ENCODE results near the gene TSPAN8. TPM values are rescaled to one million over a fixed set of nuclear protein-coding genes. Genes with fewer than 3 reads are reported as not detected.
"Not testable (repeated sequence)": the region's sequence is repeated elsewhere in the genome, so short reads cannot be mapped to it uniquely, and the experiment has no call there.

TSPAN8 gene
- total RNA-seq: 2.1 TPM

DNA sequence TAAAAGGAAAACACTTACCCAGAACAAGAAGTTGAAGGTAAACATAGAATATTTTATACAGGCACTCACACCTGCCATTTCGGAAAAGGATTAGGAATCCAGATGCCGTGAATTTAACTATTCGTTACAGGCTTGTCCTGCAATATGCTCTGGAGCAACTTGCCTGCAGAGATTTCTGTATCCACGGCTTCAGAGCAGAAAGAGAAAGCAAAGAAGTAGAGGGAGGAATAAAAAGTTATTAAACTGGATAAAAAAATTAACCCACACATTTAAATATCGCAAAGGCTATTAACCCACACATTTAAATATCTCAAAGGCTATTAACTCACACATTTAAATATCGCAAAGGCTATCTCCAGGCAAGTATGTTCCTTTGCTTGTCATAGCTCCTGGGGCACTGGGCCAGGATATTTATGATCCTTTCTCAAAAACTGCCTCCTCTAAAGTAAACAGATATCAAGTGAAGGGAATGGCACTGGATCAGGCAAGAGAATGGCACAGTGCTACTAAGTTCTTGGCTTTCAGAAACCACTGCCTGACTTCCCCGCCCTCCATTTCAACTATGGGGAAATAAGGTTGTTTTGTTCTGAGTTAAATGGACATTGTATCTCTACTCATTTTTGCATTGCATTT lies at the start of gene TSPAN8:
Gene TSPAN8, minus strand, starts transcription at position 399 of the 633 bp plus-strand sequence. Its CDS starts 321 bp downstream, at position 78.
- no peak for DNase-seq (ENCODE audit: low spot score)

DNA sequence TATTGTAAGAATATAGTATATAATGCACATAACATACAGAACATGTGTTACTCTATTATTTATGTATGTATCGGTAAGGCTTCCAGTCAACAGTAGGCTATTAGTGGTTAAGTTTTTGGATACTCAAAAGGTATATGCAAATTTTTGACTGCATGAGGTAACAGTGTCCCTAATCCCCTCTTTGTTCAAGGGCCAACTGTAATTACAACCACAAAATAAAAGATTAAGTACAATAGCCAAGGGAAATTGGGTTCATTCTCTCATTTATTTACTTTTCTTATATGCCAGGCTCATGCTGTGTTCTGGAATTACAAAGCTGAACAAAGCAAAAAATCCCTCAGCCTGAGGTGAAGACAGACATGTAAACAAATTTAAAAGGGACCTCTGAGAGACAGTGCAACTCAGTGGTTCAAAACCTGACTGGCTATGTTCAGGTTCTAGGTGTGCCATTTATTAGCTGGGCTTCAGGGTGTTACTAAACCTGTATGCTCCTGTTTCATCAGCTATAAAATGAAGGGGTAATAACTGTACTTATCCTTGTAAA lies 43.4 kb upstream of the TSPAN8 start:
- no peak for DNase-seq (ENCODE audit: low spot score)

DNA sequence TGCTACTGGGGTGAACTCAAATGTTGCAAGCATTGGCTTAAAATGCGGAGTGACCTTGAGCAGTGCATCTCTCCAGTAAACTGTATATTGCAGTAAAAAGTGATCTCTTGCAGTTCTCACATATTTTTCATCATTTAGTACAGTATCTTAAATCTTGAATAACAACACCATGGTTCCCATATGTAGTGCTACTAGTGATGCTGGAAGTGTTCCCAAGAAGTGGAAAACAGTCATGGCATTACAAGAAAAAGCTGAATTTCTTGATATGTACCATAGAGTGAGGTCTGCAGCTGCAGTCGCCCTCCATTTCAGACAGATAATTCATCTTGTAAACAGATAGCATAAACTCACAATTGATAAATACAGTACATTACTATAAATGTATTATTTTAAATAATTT lies 42.9 kb upstream of the TSPAN8 start:
- no peak for DNase-seq (ENCODE audit: low spot score)

DNA sequence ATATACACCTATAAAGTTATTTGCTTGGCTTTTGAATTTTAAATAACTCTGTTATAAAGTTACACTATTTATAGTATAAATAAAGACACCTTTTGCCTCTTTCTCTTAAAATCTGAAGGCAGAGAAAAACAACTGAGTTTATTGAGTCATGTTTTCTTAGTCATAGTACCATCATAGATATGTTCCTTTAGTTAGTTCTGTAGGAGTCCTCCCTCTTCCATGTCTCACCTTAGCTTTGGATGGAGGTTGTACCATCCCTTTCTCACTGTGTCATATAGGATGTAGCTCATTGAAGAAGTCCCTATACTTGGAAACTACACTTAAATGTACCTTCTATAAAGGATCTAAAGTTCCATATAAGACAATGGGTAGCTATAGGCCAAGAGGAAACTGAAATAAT lies 39.7 kb upstream of the TSPAN8 start:
- no peak for DNase-seq (ENCODE audit: low spot score)

DNA sequence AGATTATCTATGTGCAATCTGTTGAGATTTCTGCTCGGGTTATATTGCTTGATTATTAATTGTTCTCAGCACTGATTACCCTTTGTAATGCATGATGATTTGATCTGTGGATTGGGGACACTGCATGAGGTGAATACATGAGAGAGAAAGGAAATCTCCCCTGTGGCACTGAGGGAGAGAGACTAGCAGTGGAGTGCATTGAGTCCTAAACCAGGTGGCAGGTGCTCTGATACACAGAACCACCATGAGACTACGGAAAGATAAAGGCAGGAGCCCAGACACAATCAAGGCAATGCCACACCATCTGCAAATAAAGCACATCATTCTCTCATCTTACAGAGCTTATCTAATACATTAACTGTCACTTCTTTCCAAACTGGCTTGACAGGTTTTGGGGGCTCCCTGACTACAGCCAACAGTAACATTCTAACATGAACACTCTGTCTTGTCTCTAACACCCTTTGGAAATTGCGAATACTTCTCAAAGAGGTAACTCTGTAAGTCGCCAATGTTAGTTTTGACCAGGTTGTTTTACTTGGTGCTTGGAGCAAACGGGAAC lies 37.6 kb upstream of the TSPAN8 start:
- no peak for DNase-seq (ENCODE audit: low spot score)

DNA sequence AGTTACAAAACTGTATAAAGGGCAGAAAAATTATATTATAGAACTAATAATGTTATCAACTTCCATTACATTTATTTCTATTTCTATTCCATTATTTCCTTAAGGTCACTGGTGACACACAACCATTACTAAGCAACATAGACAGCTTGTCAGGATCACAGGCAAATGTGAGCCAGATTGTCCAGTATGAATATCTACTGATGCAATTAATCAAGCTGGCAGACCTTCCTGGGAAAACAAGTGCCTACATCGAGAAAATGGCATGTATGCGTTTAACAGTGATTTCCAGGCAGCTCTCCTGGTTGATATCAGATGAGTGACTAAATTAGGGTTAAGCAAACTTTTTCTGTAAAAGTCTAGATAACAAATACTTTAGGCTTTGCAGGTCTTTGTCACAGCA lies 36.9 kb upstream of the TSPAN8 start:
- DNase-seq (ENCODE audit: low spot score): no peak

DNA sequence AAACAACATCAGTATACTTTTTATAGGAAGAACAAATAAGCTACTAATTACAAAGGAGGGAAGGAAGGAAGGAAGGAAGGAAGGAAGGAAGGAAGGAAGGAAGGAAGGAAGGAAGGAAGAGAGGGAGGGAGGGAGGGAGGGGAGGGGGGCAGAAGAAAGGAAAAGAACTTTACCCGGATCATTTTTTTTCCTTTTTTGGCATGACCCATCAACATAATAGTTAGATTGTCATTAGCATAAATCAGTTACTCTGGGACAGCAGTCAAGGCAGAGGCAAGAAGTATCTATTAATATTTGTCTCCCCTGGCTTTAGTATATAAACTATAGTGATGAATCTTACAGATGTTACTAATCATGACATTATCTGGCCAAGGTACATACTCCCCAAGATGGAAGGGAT lies 35.2 kb upstream of the TSPAN8 start:
- no peak for DNase-seq (ENCODE audit: low spot score)

DNA sequence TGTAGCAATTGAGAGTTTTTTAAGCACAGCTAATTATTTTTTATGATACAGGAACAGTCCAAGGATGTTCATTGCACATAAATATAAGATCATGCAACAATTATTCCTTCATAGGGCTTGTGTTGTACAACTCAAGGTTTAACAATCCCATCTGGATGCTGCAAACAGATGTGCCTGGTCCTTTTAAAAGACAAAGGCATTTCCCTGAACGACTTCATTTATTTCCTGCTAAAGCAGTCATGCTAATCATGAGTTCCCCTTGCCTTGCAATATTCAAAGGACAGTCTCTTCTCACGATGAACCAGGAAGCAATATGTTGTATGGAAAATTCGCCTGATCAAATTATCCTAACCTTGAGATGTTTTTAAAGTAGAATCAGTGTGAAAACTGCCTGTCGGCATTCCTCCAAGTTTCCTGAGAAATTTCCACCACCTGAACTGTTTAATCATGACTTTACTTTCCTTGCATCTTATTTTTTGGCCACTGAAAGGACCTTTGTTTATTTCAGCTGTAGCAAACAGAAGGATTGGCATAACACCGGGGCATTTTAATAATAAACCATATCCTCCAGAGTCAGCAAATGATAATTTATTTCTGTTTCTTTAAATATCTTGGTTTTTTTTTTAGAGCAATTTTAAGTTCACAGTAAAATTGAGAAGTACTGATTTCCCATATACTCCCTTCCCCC lies 33.9 kb upstream of the TSPAN8 start:
- DNase-seq (ENCODE audit: low spot score): no peak

DNA sequence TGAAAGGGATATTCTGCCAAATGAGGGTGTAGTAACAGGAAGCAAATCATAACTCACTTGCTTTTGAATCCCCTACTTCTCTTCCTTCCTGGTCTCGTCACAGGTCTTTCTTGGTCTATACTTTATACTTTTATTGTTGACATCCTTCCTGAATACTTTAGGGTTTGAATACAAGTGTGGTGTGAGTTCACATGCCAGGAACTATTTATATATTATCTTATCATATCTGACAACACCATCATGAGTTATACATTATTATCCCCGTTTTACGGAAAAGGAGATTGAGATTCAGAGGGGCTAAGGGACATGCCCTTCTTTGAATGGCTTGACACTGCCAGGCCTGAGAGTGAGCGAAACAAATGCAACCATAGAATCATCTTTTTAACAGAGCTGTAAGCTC lies 33.0 kb upstream of the TSPAN8 start:
- DNase-seq (ENCODE audit: low spot score): no peak

DNA sequence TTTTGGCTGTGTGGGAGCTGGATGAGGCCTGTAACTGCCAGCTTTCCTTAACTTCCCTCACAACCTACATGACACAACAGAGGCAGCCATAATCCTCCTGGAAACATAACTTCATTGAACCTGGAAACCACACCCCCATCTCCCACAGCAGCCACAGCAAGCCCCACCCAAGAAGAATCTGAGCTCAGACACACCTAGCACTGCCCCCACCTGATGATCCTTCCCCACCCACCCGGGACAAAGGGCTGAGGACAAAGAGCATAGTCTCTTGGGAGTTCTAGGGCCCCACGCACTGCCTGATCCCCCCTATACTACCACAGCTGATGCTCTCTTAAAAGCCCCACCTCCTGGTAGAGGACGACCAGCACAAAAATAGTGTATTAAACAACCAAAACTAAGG lies 29.6 kb upstream of the TSPAN8 start:
- no peak for DNase-seq (ENCODE audit: low spot score)

DNA sequence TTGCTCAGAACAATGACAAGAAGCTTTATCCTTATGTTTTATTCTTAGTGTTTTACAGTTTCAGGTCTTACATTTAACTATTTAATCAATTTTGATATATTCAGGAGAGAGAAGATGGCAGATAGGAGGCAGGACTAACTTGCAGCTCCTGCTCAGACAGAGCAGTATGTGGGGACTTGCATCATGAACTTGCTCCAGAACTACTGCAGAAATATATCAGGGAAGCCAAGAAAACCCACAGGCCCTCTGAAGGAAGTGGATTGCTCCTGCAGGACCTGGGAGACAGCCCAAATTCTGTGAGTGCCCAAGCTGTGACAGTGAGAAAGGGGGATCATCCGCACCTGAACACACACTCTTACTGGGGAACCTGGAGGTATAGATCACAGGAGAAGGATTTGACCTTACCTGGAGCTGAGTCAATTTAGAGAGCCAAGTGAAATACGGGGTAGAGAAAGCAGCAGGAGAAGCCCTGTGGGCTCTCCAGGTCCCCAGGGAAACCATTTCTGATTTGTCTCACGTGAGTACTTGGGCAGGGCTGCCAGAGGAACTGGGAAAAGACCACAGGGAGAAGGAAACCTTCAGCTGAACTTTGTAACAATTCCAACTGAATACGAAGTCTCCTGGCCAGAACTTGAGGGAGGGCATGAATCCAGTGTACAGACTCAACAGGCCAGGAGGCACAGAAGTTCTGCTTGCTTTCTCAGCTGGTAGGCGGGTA lies 28.9 kb upstream of the TSPAN8 start:
- DNase-seq (ENCODE audit: low spot score): no peak

DNA sequence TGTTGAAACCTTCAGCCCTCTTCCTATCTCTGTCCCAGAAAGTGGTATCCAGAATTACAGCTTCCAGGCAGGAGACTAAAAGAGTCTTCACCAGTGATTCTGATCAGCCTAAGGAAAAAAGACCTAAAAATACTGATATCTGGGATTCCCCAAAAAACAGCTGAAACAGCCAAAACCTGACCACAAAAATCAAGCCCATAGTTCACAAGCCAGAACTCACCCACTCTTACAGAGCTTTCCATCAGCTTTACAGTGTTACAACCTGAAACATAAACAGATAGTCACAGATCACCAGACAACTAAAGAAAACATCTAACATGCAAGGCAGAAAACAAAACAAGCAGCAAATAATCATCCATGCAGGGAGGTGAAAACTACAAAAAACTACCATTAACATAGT lies 26.0 kb upstream of the TSPAN8 start:
- no peak for DNase-seq (ENCODE audit: low spot score)

DNA sequence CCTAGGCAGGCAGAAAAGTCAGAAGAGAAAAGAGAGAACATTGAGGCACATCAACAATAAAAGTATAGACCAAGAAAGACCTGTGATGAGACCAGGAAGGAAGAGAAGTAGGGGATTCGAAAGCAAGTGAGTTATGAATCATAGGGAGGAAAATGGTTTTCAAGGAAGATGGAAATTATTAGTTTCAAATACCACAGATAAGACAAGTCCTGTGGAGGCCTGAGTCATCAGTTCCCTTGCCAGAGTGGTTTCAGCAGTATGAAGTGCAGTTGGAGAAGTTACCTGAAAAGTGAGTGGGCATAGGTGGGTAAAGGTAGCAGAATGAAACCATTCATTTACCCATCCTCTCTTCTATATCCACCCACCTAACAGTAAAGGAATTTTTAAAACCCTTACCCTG lies 25.2 kb upstream of the TSPAN8 start:
- no peak for DNase-seq (ENCODE audit: low spot score)

DNA sequence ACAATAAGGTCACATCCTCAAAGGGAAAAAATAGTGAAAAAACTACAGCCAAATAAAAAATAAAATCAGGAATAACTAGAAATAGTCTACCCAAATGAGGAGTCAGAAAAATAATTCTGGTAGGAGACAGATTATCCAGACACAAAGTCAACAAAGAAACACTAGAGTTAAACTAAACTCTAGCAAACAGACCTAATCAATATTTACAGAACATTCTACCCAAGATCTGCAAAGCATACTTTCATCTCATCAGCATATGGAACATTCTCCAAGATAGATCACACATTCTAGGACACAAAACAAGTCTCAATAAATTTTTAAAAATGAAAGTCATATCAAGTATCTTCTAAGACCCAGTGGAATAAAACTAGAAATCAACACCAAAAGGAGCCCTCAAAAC lies 20.4 kb upstream of the TSPAN8 start:
- no peak for DNase-seq (ENCODE audit: low spot score)

DNA sequence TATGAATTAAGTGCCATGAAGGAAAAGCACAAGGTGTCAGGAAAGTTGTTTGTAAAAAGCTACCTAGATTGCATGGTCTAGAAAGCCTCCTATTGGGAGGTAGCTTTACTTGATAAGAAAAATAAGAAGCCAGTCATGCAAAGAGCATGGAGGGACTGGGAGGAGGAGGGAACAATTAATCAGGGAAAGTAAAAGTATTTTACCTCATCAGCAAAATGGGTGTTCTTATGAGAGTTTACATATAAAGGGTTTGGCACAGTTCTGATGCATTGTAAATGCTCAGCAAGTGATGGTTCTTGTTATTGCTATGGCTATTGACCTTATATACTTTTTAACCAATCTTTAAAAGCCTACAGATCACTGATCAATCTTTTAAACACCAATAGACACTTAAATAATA lies 17.0 kb upstream of the TSPAN8 start:
- DNase-seq (ENCODE audit: low spot score): no peak

DNA sequence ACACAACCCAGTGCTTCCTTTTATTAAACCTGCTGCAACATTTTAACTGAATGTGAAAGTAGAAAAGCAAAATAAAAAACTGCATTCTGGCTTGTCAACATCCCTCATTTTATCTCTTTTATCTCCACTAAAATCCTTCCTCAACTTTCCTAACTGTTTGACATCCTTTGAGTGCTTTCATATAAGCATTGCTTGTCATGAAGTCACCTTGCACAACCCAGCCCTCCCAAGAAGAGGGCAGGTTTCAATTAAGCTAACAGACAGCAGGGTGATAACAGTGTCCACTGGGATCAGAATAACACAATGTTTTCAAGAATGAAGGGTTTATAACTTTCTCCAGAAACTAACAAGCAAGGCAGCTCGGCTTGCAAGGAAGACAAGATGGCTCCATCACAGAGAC lies 16.3 kb upstream of the TSPAN8 start:
- no peak for DNase-seq (ENCODE audit: low spot score)

DNA sequence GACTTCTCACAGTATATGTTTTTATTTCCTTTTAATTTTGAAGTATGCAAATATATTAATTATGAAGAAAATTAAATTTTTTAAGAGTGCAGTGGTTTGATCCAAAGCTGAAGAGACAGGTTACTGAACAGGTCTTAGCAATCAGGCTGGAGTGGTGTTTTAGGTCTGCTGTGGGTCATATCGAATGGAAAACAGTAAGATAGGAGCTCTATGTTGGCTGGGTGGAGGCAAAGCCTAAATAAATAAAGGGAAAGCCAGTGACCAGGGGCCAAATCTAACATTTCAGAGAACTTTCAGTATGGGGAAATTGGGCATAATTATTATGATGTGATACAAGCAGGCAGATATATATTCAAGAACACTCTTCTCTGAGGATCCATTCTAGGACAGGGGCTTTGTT lies 12.7 kb upstream of the TSPAN8 start:
- DNase-seq (ENCODE audit: low spot score): no peak

DNA sequence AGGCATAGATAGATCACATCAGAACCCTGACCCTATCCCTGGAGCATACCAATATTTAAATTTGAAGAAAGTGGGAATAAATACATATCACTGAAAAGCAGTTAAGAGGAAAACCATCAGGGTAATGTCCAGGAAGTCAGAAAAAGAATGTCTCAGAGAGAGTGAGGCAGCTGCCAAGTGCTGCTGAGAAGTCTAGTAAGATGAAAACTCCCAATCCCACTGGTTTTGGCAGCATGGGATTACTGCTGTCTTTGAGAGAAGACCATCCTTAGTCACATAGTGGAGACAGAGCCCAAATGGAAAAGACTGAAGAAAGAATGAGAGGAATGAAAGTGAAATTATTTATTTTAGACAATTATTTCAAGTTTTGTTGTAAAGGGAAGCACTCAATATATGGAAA lies 11.5 kb upstream of the TSPAN8 start:
- no peak for DNase-seq (ENCODE audit: low spot score)

DNA sequence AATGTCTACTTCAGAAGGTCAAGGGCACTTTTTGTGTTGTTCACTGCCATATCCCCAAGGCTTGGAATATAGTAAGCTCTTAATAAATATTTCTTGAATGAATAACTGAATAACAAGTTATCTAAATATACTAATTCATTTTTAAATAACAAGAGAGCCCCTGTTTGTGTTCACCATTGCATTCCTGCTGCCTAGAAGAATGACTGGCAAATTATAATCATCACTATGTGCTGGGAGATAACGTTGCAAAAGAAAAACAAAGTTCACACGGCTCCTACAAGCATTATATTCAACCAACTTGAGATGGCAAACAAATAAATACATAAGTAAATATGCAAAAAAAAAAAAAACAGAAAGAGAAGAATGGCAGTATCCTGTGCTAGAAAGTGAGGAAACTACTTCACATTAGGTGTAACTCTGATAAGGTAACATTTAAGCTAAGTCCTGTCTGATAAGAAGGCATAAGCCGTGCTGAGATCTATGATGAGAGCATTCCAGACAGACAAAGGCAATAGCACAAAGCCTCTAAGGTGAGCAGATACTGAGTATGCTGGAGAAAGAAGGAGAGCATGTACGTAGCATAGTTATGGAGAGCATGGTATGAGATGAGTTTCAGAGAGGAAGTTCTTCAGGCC lies 9.2 kb upstream of the TSPAN8 start:
- no peak for DNase-seq (ENCODE audit: low spot score)

DNA sequence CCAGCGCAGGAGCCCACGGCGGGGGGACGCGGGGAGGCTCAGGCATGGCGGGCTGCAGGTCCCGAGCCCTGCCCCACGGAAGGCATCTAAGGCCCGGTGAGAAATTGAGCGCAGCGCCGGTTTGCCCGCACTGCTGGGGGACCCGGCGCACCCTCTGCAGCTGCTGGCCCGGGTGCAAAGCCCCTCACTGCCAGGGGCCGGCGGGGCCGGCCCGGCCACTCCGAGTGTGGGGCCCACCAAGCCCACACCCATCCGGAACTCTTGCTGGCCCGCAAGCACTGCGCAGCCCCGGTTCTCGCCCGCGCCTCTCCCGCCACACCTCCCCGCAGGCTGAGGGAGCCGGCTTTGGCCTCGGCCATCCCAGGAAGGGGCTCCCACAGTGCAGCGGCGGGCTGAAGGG lies 8.5 kb upstream of the TSPAN8 start:
- no peak for DNase-seq (ENCODE audit: low spot score)

DNA sequence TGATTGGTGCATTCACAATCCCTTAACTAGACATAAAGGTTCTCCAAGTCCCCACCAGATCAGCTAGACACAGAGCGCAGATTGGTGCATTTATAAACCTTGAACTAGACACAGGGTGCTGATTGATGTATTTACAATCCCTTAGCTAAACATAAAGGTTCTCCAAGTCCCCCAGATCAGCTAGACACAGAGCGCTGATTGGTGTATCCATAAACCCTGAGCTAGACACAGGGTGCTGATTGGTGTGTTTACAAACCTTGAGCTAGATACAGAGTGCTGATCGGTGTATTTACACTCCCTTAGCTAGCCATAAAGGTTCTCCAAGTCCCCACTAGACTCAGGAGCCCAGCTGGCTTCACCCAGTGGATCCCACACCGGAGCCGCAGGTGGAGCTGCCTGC lies 8.0 kb upstream of the TSPAN8 start:
- DNase-seq (ENCODE audit: low spot score): not testable (repeated sequence)

DNA sequence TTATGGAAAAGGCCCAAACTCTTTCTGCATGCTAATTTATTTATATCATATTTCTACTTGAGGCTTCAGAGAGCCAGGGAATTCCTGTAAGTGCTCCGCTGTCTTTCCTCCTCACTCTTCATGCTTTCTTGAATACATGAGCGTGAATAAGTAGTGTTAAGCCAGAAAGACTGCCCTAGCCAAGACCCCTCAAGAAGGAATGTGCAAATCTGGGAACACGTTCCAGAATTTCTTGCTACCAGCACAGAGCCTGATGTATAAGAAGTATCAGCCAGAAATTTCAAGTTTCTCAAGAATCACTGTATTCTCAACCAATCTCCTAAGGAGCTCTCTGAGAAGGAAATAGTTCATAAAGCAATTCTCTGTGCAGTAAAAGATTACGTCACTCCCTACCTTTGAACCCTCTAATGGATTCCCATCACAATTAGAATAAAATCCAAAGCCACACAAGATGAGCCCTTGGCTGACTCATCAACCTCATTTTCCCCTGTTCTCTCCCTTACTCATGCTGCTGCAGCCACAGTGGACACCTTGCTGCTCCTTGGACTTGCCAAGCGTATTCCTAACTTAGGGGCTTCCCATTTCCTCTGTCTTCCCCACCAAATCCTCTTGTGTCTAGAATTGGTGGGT lies 6.9 kb upstream of the TSPAN8 start:
- no peak for DNase-seq (ENCODE audit: low spot score)

All from ureter (tissue), 1 donor.